Endothelial cell of umbilical vein (primary cell): ENCODE data around the gene SH3YL1. TPM values are rescaled to one million over a fixed set of nuclear protein-coding genes. Genes with fewer than 3 reads are reported as not detected.

ENCODE experiments used
- BruUV-seq: library from RNA; stranded (reverse); fragments of 400-500 nt; replicated peaks from 2 replicates; lab custom pipeline; 2021; lab: Mats Ljungman, UMichigan
- CTCF ChIA-PET: fragments of 300-600, 350-600 bp; sonication (Branson Sonifier 250); formaldehyde crosslinking; loops from one replicate; lab custom pipeline; 2021; ENCODE audit warnings: antibody characterized with exemption, inconsistent platforms; lab: Charles Lee
- POLR2A ChIA-PET: fragments of 300-600, 350-600 bp; sonication (Branson Sonifier 250); formaldehyde crosslinking; loops from one replicate; lab custom pipeline; 2021; ENCODE audit warnings: antibody characterized with exemption, inconsistent platforms; lab: Charles Lee
- DNase-seq: peaks from one replicate; pipeline ENCODE4 v3.0.0-alpha.2; 2011; ENCODE audit warnings: low read depth, low spot score
- FAIRE-seq: peaks from 2 replicates; lab custom pipeline; 2011; peaks lifted over from hg19 to GRCh38; lab: Jason Lieb, UNC
- H2AFZ ChIP-seq: 2 replicates; pipeline ENCODE4 v1.6.0; 2012; ENCODE audit warnings: low read depth, low read length, control low read depth, inconsistent platforms
- H3K27ac ChIP-seq: 2 replicates; pipeline ENCODE4 v1.5.1; 2011; ENCODE audit warnings: low read depth, mild to moderate bottlenecking, control low read depth, low read length, moderate library complexity; ENCODE audit not compliant: insufficient read depth
- H3K27me3 ChIP-seq, 2 experiments: 2 replicates each; pipeline versions ENCODE4 v1.6.0 to v1.6.1; 2011; ENCODE audit warnings: low read length in 2 of 2, mixed read lengths in 1 of 2; ENCODE audit not compliant: control insufficient read depth in 2 of 2, insufficient read depth in 2 of 2
- H3K36me3 ChIP-seq, 2 experiments: 2 replicates in 1 of 2; 3 replicates in 1 of 2; pipeline ENCODE4 v1.5.1; 2011; ENCODE audit warnings: low read length in 2 of 2, mild to moderate bottlenecking in 1 of 2, moderate library complexity in 1 of 2; ENCODE audit not compliant: control insufficient read depth in 2 of 2, insufficient read depth in 2 of 2; ENCODE audit errors: extremely low read depth in 1 of 2
- H3K4me1 ChIP-seq: 3 replicates; pipeline ENCODE4 v1.5.1; 2011; ENCODE audit warnings: mild to moderate bottlenecking, low read length; ENCODE audit not compliant: control insufficient read depth, insufficient read depth; ENCODE audit errors: extremely low read depth
- H3K4me2 ChIP-seq: 2 replicates; pipeline ENCODE4 v1.6.1; 2011; ENCODE audit warnings: low read length, control low read depth, mixed read lengths; ENCODE audit not compliant: insufficient read depth
- H3K4me3 ChIP-seq, 3 experiments: fragments of 200-600 bp in 1 of 3; sonication (generic), shearing (Covaris generic) in 1 of 3; replicated peaks in 1 of 3; 2 replicates each; pipeline ENCODE4 v1.5.1; 2011 to 2016; ENCODE audit warnings: control low read depth in 3 of 3, low read length in 3 of 3, mild to moderate bottlenecking in 2 of 3, inconsistent platforms in 1 of 3, low read depth in 1 of 3, moderate library complexity in 1 of 3; ENCODE audit not compliant: insufficient read depth in 1 of 3
- H3K79me2 ChIP-seq: 2 replicates; pipeline ENCODE4 v1.6.0; 2012; ENCODE audit warnings: low read length, inconsistent platforms; ENCODE audit not compliant: control insufficient read depth, insufficient read depth
- H3K9ac ChIP-seq: replicated peaks from 2 replicates; pipeline ENCODE3; 2011; ENCODE audit warnings: low read length, control low read depth; ENCODE audit not compliant: insufficient read depth; ENCODE audit errors: extremely low read depth
- H3K9me1 ChIP-seq: replicated peaks from 3 replicates; pipeline ENCODE4 v1.6.0; 2011; ENCODE audit warnings: mild to moderate bottlenecking, low read length; ENCODE audit not compliant: control insufficient read depth, insufficient read depth; ENCODE audit errors: extremely low read depth
- H3K9me3 ChIP-seq: replicated peaks from 2 replicates; pipeline ENCODE4 v1.5.1; 2012; ENCODE audit warnings: low read length, inconsistent platforms; ENCODE audit not compliant: control insufficient read depth, insufficient read depth
- H4K20me1 ChIP-seq: replicated peaks from 2 replicates; pipeline ENCODE3; 2011; ENCODE audit warnings: mild to moderate bottlenecking, low read length; ENCODE audit not compliant: control insufficient read depth, insufficient read depth; ENCODE audit errors: extremely low read depth
- EZH2 ChIP-seq: IDR thresholded peaks from 2 replicates; pipeline ENCODE4 v1.6.1; 2012; ENCODE audit warnings: borderline replicate concordance, low read depth, mild to moderate bottlenecking, moderate library complexity, low read length, inconsistent platforms; ENCODE audit not compliant: severe bottlenecking
- FOS ChIP-seq: IDR thresholded peaks from 2 replicates; pipeline ENCODE4 v1.6.1; 2011; ENCODE audit warnings: mild to moderate bottlenecking, low read length, moderate library complexity, borderline replicate concordance; ENCODE audit not compliant: insufficient read depth
- GATA2 ChIP-seq: IDR thresholded peaks from 2 replicates; pipeline ENCODE4 v1.7.0; 2011; ENCODE audit warnings: low read depth, mild to moderate bottlenecking, moderate library complexity, mixed read lengths, low read length; ENCODE audit not compliant: insufficient read length, insufficient read depth
- JUN ChIP-seq: IDR thresholded peaks from 2 replicates; pipeline ENCODE4 v1.6.1; 2011; ENCODE audit warnings: borderline replicate concordance, low read depth; ENCODE audit not compliant: insufficient read length, insufficient read depth
- MAX ChIP-seq: IDR thresholded peaks from 2 replicates; pipeline ENCODE4 v1.6.1; 2011; ENCODE audit not compliant: insufficient read depth, insufficient read length
- MYC ChIP-seq: IDR thresholded peaks from one replicate; pipeline ENCODE4 v1.6.1; 2011; ENCODE audit warnings: mild to moderate bottlenecking, low read depth, low read length
- POLR2A ChIP-seq: IDR thresholded peaks from 2 replicates; pipeline ENCODE4 v1.6.1; 2012; ENCODE audit warnings: low read depth, mild to moderate bottlenecking, control low read depth, low read length
- POLR2AphosphoS5 ChIP-seq: IDR thresholded peaks from 2 replicates; pipeline ENCODE4 v1.6.1; 2012; ENCODE audit warnings: low read depth, mild to moderate bottlenecking, control low read depth, low read length, moderate library complexity; ENCODE audit not compliant: insufficient read depth
- dilution Hi-C: fragments of 300-500 bp; cut with MboI; formaldehyde crosslinking; loops from one replicate; pipeline ENCODE4 v1.15.0; 2019; ENCODE audit warnings: low sequenced_read_pairs; ENCODE audit not compliant: extremely low pct_ligation_motif_present
- intact Hi-C: fragments of 100-400 bp; cut with micrococcal nuclease; formaldehyde crosslinking; loops from one replicate; pipeline ENCODE4 v1.10.0; 2022
- polyA plus RNA-seq, 4 experiments: library from polyadenylated mRNA; depleted of rRNA in 3 of 4; stranded (reverse) in 3 of 4; unstranded in 1 of 4; fragments of >200 nt; gene quantifications; 2 replicates each; pipeline versions ENCODE4 v1.2.1 to v1.2.3, GENCODE V29; 2011 to 2012; ENCODE audit warnings: missing spikeins in 1 of 4
- total RNA-seq: library from RNA; stranded (reverse); gene quantifications from 2 replicates; pipeline ENCODE4 v1.2.3, GENCODE V29; 2021
- TF ChIP-seq, protein P1 (sequence below), 2 donors: IDR thresholded peaks; 1 replicate in 1 of 2; 2 replicates in 1 of 2; pipeline ENCODE4 v1.5.1; 2011; ENCODE audit warnings: low read length in 2 of 2, mild to moderate bottlenecking in 2 of 2, moderate library complexity in 2 of 2, control low read depth in 1 of 2, inconsistent platforms in 1 of 2, low read depth in 1 of 2; ENCODE audit not compliant: insufficient read depth in 1 of 2; ENCODE audit errors: extremely low read depth in 1 of 2

The SH3YL1 gene
- total and polyA plus RNA-seq, 2 donors (not counting 3 experiments of a cell fraction or from before 2014, with no cell fraction given): 12.5 to 22.4 TPM

DNA sequence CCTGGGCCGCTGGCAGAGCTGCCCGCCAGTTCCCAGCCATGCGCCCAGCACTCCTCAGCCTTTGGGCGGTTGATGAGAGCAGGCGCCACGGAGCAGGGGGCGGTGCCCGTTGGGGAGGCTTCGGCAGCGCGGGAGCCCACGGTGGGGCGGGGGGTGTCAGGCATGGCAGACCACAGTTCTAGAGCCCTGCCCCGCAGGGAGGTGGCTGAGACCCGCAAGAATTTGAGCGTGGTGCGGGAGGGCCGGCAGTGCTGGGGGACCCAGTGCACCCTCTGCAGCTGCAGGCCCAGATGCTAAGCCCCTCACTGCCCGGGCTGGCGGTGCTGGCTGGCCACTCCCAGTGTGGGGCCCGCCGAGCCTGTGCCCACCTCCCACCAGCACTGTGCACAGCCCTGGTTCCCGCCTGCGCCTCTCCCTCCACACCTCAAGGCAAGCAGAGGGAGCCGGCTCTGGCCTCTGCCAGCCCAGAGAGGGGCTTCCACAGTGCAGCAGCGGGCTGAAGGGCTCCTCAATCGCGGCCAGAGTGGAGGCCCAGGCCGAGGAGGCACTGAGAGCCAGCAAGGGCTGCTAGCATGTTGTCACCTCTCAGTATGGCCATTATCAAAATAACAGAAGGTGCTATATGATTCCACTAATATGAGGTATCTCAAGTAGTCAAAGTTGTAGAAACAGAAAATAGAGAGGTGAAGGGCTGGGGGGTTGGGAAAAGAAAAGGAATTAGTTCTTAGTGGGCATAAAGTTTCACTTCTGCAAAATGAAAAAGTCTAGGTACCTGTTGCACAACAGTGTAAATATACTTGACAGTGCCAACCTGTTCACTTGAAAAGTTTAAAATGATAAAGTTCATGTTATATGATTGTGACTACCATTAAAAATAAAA is 72.3 kb downstream of the SH3YL1 start:
- Histone ChIP-seq H3K9me1 (no peaks in the 10 kb centered on the region), H3K27me3 (no peaks in the 10 kb centered on the region), H3K4me1 (no peaks in the 10 kb centered on the region), H2AFZ (no peak overlapping the region), H3K36me3 (no peaks in the 10 kb centered on the region), H3K9ac (no peak overlapping the region), H3K9me3 (peaks cover 5% of the 10 kb centered on the region), H3K4me3 (no peak overlapping the region), H4K20me1 (no peaks in the 10 kb centered on the region), H3K4me2 (no peak overlapping the region), H3K27ac (no peak overlapping the region), H3K79me2 (no peaks in the 10 kb centered on the region)
- FAIRE-seq: no peak
- no peak for DNase-seq
- BruUV-seq: no TSS peak
- dilution Hi-C loops (no loop called here), intact Hi-C loops (no loop called here)
- ChIA-PET CTCF (no interaction called here), POLR2A (no interaction called here)
- no peak for TF ChIP-seq MYC

DNA sequence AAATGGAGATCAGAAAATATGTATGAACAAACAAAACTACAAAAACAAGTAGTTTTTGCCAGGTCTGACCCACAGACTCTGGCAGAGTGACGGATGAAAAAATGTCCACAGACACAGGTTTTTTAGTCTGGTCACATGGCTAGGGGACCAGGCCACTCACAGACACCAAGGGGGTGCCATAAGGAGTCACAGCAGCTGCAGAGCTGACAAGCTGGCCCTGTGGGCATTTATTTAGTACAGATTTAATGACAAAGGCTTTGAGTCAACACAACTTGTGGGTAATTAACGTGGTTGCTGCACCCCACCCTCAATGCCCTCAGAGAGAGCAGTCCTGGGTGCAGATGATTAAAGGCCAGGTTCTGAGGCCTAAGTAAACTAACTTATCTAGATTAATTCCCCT is 76.0 kb downstream of the SH3YL1 start:
- Histone ChIP-seq H3K79me2 (no peaks in the 10 kb centered on the region), H3K9me3 (peaks cover 5% of the 10 kb centered on the region), H3K4me3 (no peak overlapping the region), H3K27me3 (no peaks in the 10 kb centered on the region), H3K36me3 (no peaks in the 10 kb centered on the region), H3K27ac (no peak overlapping the region), H3K4me1 (no peaks in the 10 kb centered on the region), H3K4me2 (no peak overlapping the region), H3K9ac (no peak overlapping the region), H4K20me1 (no peaks in the 10 kb centered on the region), H3K9me1 (no peaks in the 10 kb centered on the region), H2AFZ (no peak overlapping the region)
- no peak for DNase-seq
- FAIRE-seq: no peak
- ChIA-PET CTCF (no interaction called here), POLR2A (no interaction called here)
- BruUV-seq: no TSS peak
- dilution Hi-C loops: no loop called here
- intact Hi-C loops: no loop called here
- TF ChIP-seq JUN: no peak
- no peak for TF ChIP-seq EZH2
- TF ChIP-seq, protein P1, sequence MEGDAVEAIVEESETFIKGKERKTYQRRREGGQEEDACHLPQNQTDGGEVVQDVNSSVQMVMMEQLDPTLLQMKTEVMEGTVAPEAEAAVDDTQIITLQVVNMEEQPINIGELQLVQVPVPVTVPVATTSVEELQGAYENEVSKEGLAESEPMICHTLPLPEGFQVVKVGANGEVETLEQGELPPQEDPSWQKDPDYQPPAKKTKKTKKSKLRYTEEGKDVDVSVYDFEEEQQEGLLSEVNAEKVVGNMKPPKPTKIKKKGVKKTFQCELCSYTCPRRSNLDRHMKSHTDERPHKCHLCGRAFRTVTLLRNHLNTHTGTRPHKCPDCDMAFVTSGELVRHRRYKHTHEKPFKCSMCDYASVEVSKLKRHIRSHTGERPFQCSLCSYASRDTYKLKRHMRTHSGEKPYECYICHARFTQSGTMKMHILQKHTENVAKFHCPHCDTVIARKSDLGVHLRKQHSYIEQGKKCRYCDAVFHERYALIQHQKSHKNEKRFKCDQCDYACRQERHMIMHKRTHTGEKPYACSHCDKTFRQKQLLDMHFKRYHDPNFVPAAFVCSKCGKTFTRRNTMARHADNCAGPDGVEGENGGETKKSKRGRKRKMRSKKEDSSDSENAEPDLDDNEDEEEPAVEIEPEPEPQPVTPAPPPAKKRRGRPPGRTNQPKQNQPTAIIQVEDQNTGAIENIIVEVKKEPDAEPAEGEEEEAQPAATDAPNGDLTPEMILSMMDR (IDR thresholded peaks at IDR 0.05; ENCODE audit: extremely low read depth in 1 of 2, insufficient read depth in 1 of 2, low read depth in 1 of 2, low read length in 2 of 2): no peak
- TF ChIP-seq POLR2AphosphoS5: no peak
- TF ChIP-seq FOS: no peak
- no peak for TF ChIP-seq MYC
- TF ChIP-seq MAX: no peak
- TF ChIP-seq POLR2A: no peak
- no peak for TF ChIP-seq GATA2
